ENCODE measurements around the gene EML5. TPM values are rescaled to one million over a fixed set of nuclear protein-coding genes. Genes with fewer than 3 reads are reported as not detected.
A peak's percentile ranks its signal among the peaks of the same experiment; 100 is the strongest.

The EML5 gene
- total RNA-seq, 1 experiment from 2014 or later, result 0.66 TPM

DNA sequence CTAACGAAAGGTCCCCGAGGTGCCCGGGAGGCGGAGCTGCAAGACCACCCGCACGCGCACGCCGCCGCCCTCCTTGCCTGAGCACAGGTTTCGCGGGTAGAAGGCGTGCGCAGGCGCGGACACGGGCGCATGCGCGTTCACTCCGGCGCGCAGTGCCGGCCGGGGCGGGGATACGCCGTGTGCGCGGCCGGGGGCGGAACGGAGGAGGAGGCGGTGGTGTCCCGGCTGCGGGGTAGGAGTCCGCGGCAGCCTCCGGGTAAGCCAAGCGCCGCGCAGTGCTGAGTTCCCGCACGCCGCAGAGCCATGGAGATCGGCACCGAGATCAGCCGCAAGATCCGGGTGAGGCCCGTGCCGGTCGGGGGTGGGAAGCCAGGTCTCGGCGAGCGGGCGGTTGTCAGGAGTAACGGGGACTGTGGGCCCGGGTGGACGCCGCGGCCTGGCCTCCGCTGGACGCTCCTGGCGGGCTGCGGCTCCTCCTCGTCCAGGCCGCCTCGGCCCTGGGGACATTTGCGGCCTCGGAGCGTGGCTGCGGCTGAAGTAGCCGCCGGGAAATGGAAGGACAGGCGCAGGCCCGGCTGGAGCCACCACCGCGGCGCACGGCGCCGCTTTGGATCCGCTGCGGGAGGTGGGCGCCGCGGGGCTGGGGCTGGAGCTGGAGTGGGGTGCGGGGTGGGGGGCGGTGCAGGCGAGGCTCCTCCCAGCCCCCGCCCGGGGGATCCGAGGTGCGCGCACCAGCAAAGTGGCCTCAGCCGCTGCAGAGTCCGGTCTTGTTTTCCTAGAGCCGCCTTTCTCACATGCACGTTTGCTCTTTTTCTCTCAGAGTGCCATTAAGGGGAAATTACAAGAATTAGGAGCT is 229.7 kb downstream of the EML5 start, which contains the start of gene ZC3H14:
Gene ZC3H14, plus strand, starts transcription at position 207 of the 856 bp plus-strand sequence. Its CDS starts 97 bp downstream, at position 304.
- POLR2A ChIA-PET (ENCODE audit: unreplicated experiment), result no interaction called here
- Histone ChIP-seq H3K27ac (ENCODE audit: low read length) (peak within 1 kb of the TSS; percentile 50), H3K36me3 (ENCODE audit: low read depth, low read length) (peaks cover 9% of the 10 kb centered on the region; the same call in 1 of the 2 replicates), H2AFZ (ENCODE audit: low read length) (peak within 1 kb of the TSS; percentile 95), H3K9me2 (replicated peaks; ENCODE audit: low read length) (no peaks in the 10 kb centered on the region), H3K4me1 (ENCODE audit: insufficient read depth, low read length) (peaks cover 12% of the 10 kb centered on the region), H3K4me3 (ENCODE audit: low read length) (peak within 1 kb of the TSS; percentile 74), H4K20me1 (ENCODE audit: low read length) (0 out of 2 replicates have a peak, but pooled peaks cover 11% of the 10 kb centered on the region), H3F3A (ENCODE audit: low read length, unreplicated experiment) (no peaks in the 10 kb centered on the region), H3K9me3 (ENCODE audit: low read length) (no peaks in the 10 kb centered on the region), H3K79me2 (ENCODE audit: low read length) (peaks cover 39% of the 10 kb centered on the region), H3K9ac (ENCODE audit: low read length) (peak within 1 kb of the TSS; percentile 93), H3K27me3 (ENCODE audit: low read length) (no peaks in the 10 kb centered on the region), H3K4me2 (ENCODE audit: low read length) (peak within 1 kb of the TSS; percentile 90)
- DNase-seq (peak; percentile 93), ATAC-seq (peak; percentile 92)
- TF ChIP-seq EZH2phosphoT487 (IDR thresholded peaks at IDR 0.05; ENCODE audit: borderline replicate concordance, low read length) (no peak), EZH2 (IDR thresholded peaks at IDR 0.05; ENCODE audit: low read length, unreplicated experiment) (no peak)
- TF ChIP-seq, protein P1, sequence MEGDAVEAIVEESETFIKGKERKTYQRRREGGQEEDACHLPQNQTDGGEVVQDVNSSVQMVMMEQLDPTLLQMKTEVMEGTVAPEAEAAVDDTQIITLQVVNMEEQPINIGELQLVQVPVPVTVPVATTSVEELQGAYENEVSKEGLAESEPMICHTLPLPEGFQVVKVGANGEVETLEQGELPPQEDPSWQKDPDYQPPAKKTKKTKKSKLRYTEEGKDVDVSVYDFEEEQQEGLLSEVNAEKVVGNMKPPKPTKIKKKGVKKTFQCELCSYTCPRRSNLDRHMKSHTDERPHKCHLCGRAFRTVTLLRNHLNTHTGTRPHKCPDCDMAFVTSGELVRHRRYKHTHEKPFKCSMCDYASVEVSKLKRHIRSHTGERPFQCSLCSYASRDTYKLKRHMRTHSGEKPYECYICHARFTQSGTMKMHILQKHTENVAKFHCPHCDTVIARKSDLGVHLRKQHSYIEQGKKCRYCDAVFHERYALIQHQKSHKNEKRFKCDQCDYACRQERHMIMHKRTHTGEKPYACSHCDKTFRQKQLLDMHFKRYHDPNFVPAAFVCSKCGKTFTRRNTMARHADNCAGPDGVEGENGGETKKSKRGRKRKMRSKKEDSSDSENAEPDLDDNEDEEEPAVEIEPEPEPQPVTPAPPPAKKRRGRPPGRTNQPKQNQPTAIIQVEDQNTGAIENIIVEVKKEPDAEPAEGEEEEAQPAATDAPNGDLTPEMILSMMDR (conservative IDR thresholded peaks at IDR 0.05; ENCODE audit: low read depth, low read length), result no peak
- CTCF ChIA-PET, result no interaction called here
- intact Hi-C loops (cut with micrococcal nuclease), result loop anchor here (5.0 kb wide), 2 partner anchors 304 to 1394 kb away; partner anchors contain the start of gene TDP1
- no TSS peak for BruUV-seq (replicated peaks)

DNA sequence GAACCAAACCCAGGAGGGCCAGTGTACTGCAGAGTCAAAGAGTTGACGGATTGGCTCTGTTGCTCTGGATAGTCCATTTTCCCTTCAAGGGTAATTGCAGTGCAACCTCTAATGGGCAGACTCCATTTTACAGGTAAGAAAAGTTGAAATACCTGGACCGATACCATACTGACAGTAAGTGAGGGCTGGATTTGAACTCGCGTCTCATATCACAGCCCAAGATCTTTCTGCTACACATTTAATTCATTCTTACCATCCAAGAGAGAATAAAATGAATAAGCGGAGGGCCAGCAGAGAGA is 230.3 kb downstream of the EML5 start:
- peak overlapping the region; percentile 93 for H3K9ac ChIP-seq (ENCODE audit: low read length)
- peaks cover 39% of the 10 kb centered on the region for H3K79me2 ChIP-seq (ENCODE audit: low read length)
- DNase-seq, result no peak
- peak overlapping the region; percentile 90 for H3K4me2 ChIP-seq (ENCODE audit: low read length)
- no TSS peak for BruUV-seq (replicated peaks)
- H3K27ac ChIP-seq (ENCODE audit: low read length), result no peak overlapping the region
- 0 out of 2 replicates have a peak, but pooled peaks cover 11% of the 10 kb centered on the region for H4K20me1 ChIP-seq (ENCODE audit: low read length)
- peaks cover 12% of the 10 kb centered on the region for H3K4me1 ChIP-seq (ENCODE audit: insufficient read depth, low read length)
- no peaks in the 10 kb centered on the region for H3K27me3 ChIP-seq (ENCODE audit: low read length)
- ChIA-PET POLR2A (ENCODE audit: unreplicated experiment) (no interaction called here), CTCF (no interaction called here)
- no peaks in the 10 kb centered on the region for H3K9me2 ChIP-seq (replicated peaks; ENCODE audit: low read length)
- H2AFZ ChIP-seq (ENCODE audit: low read length), result peak overlapping the region; percentile 95
- H3K9me3 ChIP-seq (ENCODE audit: low read length), result no peaks in the 10 kb centered on the region
- H3K4me3 ChIP-seq (ENCODE audit: low read length), result peak overlapping the region; percentile 74
- peaks cover 3% of the 10 kb centered on the region; the same call in 1 of the 2 replicates for H3K36me3 ChIP-seq (ENCODE audit: low read depth, low read length)
- no peaks in the 10 kb centered on the region for H3F3A ChIP-seq (ENCODE audit: low read length, unreplicated experiment)
- intact Hi-C loops (cut with micrococcal nuclease), result loop anchor here (5.0 kb wide), 2 partner anchors 305 to 1395 kb away; partner anchors contain the start of gene TDP1
- TF ChIP-seq, protein P1 (conservative IDR thresholded peaks at IDR 0.05; ENCODE audit: low read depth, low read length), result no peak
- no peak for ATAC-seq

Other genes with a start within 250 kb of the EML5 start
- 6.3 TPM in 2 replicates for gene PTPN21, start 237.9 kb downstream of the EML5 start, total RNA-seq (2014; rRNA removed)
- 51.5 and 58.2 TPM in 2 replicates for gene ZC3H14, start 229.9 kb downstream of the EML5 start, total RNA-seq (2014; rRNA removed)
- gene TTC8, start 31.7 kb upstream of the EML5 start, total RNA-seq (2014; rRNA removed), result 12.6 and 24.8 TPM in 2 replicates